Stimulated activated naive CD8-positive, alpha-beta T cell treated with anti-CD3 and anti-CD28 coated beads, Interleukin-15, Interleukin-2, amounts not matched to agents 100 U/mL and 50 U/mL, for 24 hours (primary cell): ENCODE measurements around the gene RASA2.

Source experiments
- ATAC-seq: fragments of 150-1000 bp; cut with Tn5 transposase; one replicate; pipeline ENCODE4 v1.10.0; 2021
- DNase-seq: peaks from one replicate; pipeline ENCODE4 v3.0.0; 2021

RASA2 gene

GRCh38 chr3:141538568-141539240 lies 51.9 kb downstream of the RASA2 start:
- DNase-seq (no peak), ATAC-seq (no peak)

- no peak for ATAC-seq
Observed at GRCh38 chr3:141539431-141540187, 52.8 kb downstream of the RASA2 start.

GRCh38 chr3:141540531-141540930 lies 53.7 kb downstream of the RASA2 start:
- DNase-seq (no peak), ATAC-seq (no peak)

More at GRCh38 chr3:141539431-141540187, 52.8 kb downstream of the RASA2 start:
- DNase-seq: no peak

GRCh38 chr3:141542202-141542969 lies 55.6 kb downstream of the RASA2 start:
- DNase-seq: no peak
- peak; percentile 96 for ATAC-seq

- ATAC-seq (no peak), DNase-seq (no peak)
Observed at GRCh38 chr3:141542989-141543388, 56.2 kb downstream of the RASA2 start.

GRCh38 chr3:141544697-141545096 lies 57.9 kb downstream of the RASA2 start:
- peak; percentile 37 for ATAC-seq
- DNase-seq: no peak

- DNase-seq (no peak), ATAC-seq (no peak)
Observed at GRCh38 chr3:141546081-141546480, 59.3 kb downstream of the RASA2 start.

GRCh38 chr3:141546586-141546985 lies 59.8 kb downstream of the RASA2 start:
- ATAC-seq (no peak), DNase-seq (no peak)

GRCh38 chr3:141547791-141548190 lies 61.0 kb downstream of the RASA2 start:
- DNase-seq (no peak), ATAC-seq (no peak)

GRCh38 chr3:141550926-141551665 lies 64.3 kb downstream of the RASA2 start:
- DNase-seq (no peak), ATAC-seq (no peak)

- peak; percentile 56 for ATAC-seq
Observed at GRCh38 chr3:141552440-141552991, 65.7 kb downstream of the RASA2 start.

GRCh38 chr3:141553055-141553454 lies 66.2 kb downstream of the RASA2 start:
- DNase-seq (no peak), ATAC-seq (peak; percentile 53)

More at GRCh38 chr3:141552440-141552991, 65.7 kb downstream of the RASA2 start:
- no peak for DNase-seq

GRCh38 chr3:141556034-141556433 lies 69.2 kb downstream of the RASA2 start:
- peak; percentile 82 for ATAC-seq
- no peak for DNase-seq

GRCh38 chr3:141557961-141558706 lies 71.3 kb downstream of the RASA2 start:
- ATAC-seq: no peak
- DNase-seq: no peak

GRCh38 chr3:141561426-141562034 lies 74.7 kb downstream of the RASA2 start:
- ATAC-seq (no peak), DNase-seq (peak; percentile 34)

- DNase-seq: no peak
- ATAC-seq: no peak
Observed at GRCh38 chr3:141564241-141564640, 77.4 kb downstream of the RASA2 start.

GRCh38 chr3:141570068-141570467 lies 83.2 kb downstream of the RASA2 start:
- no peak for DNase-seq
- no peak for ATAC-seq

GRCh38 chr3:141575879-141576743 lies 89.3 kb downstream of the RASA2 start:
- no peak for DNase-seq
- ATAC-seq: peak; percentile 65

GRCh38 chr3:141576744-141577052 lies 89.9 kb downstream of the RASA2 start:
- DNase-seq (no peak), ATAC-seq (no peak)
